ENCODE measurements around the gene PAF1. TPM values are rescaled to one million over a fixed set of nuclear protein-coding genes. Genes with fewer than 3 reads are reported as not detected.

Gene PAF1
- total RNA-seq, 1 donor from 2014 or later, result 70.2 TPM

GRCh38 chr19:39363901-39364457 is 26.9 kb downstream of the PAF1 start:
- intact Hi-C loops (cut with DNase I), result no loop called here
- Histone ChIP-seq H3K36me3 (peaks cover under 1 to 39% of the 10 kb centered on the region in 2 donors), H3K27me3 (no peaks in the 10 kb centered on the region), H3K27ac (peak overlapping the region; percentile 81), H3K4me3 (no peak overlapping the region), H3K9me3 (no peaks in the 10 kb centered on the region), H3K4me1 (peaks cover 58% of the 10 kb centered on the region)
- DNase-seq (ENCODE audit: extremely low spot score in 2 of 2), result no peak
- TF ChIP-seq POLR2A (IDR thresholded peaks at IDR 0.05), result no peak
- TF ChIP-seq POLR2AphosphoS5 (IDR thresholded peaks at IDR 0.05; ENCODE audit: insufficient read depth in 1 of 2, low read depth in 1 of 2), result peak in 1 of 2 donors; percentile 51

- peak overlapping the region; percentile 81 for H3K27ac ChIP-seq
Measured at GRCh38 chr19:39362682-39363657, 27.9 kb downstream of the PAF1 start.

GRCh38 chr19:39360599-39360998 is 30.3 kb downstream of the PAF1 start:
- no peaks in the 10 kb centered on the region for H3K27me3 ChIP-seq
- no peak overlapping the region for H3K4me3 ChIP-seq
- TF ChIP-seq POLR2AphosphoS5 (IDR thresholded peaks at IDR 0.05; ENCODE audit: insufficient read depth in 1 of 2, low read depth in 1 of 2), result no peak
- TF ChIP-seq CTCF (IDR thresholded peaks at IDR 0.05), result no peak
- TF ChIP-seq POLR2A (IDR thresholded peaks at IDR 0.05), result no peak
- intact Hi-C loops (cut with DNase I), result no loop called here
- no peak for DNase-seq (ENCODE audit: extremely low spot score in 2 of 2)
- H3K36me3 ChIP-seq, result peaks cover 12 to 59% of the 10 kb centered on the region in 2 donors
- peak overlapping the region; percentile 81 for H3K27ac ChIP-seq
- H3K4me1 ChIP-seq, result peaks cover 41% of the 10 kb centered on the region
- H3K9me3 ChIP-seq, result no peaks in the 10 kb centered on the region

More at GRCh38 chr19:39362682-39363657, 27.9 kb downstream of the PAF1 start:
- Histone ChIP-seq H3K9me3 (no peaks in the 10 kb centered on the region), H3K4me1 (peaks cover 52% of the 10 kb centered on the region), H3K36me3 (peaks cover 6 to 48% of the 10 kb centered on the region in 2 donors), H3K4me3 (no peak overlapping the region), H3K27me3 (no peaks in the 10 kb centered on the region)
- intact Hi-C loops (cut with DNase I), result no loop called here
- no peak for DNase-seq (ENCODE audit: extremely low spot score in 2 of 2)
- TF ChIP-seq CTCF (IDR thresholded peaks at IDR 0.05) (no peak), POLR2A (IDR thresholded peaks at IDR 0.05) (no peak), POLR2AphosphoS5 (IDR thresholded peaks at IDR 0.05; ENCODE audit: insufficient read depth in 1 of 2, low read depth in 1 of 2) (no peak)

- H3K4me3 ChIP-seq, result no peak overlapping the region
- TF ChIP-seq CTCF (IDR thresholded peaks at IDR 0.05), result no peak
- no peak for TF ChIP-seq POLR2A (IDR thresholded peaks at IDR 0.05)
- TF ChIP-seq POLR2AphosphoS5 (IDR thresholded peaks at IDR 0.05; ENCODE audit: insufficient read depth in 1 of 2, low read depth in 1 of 2), result no peak
- peaks cover 26% of the 10 kb centered on the region for H3K4me1 ChIP-seq
- H3K27ac ChIP-seq, result peak overlapping the region; percentile 20
- H3K27me3 ChIP-seq, result no peaks in the 10 kb centered on the region
- H3K36me3 ChIP-seq, result peaks cover 12 to 70% of the 10 kb centered on the region in 2 donors
- intact Hi-C loops (cut with DNase I), result no loop called here
- no peaks in the 10 kb centered on the region for H3K9me3 ChIP-seq
- no peak for DNase-seq (ENCODE audit: extremely low spot score in 2 of 2)
Measured at GRCh38 chr19:39359026-39359425, 31.9 kb downstream of the PAF1 start.

- Histone ChIP-seq H3K27me3 (no peaks in the 10 kb centered on the region), H3K4me3 (no peak overlapping the region), H3K9me3 (no peaks in the 10 kb centered on the region), H3K36me3 (peaks cover 12 to 76% of the 10 kb centered on the region in 2 donors), H3K4me1 (peaks cover 19% of the 10 kb centered on the region), H3K27ac (no peak overlapping the region)
- no peak for TF ChIP-seq CTCF (IDR thresholded peaks at IDR 0.05)
- intact Hi-C loops (cut with DNase I), result no loop called here
- DNase-seq (ENCODE audit: extremely low spot score in 2 of 2), result no peak
Measured at GRCh38 chr19:39356647-39357046, 34.3 kb downstream of the PAF1 start.
